A673 (cell line): ENCODE measurements around the gene CROCC2. TPM values are rescaled to one million over a fixed set of nuclear protein-coding genes. Genes with fewer than 3 reads are reported as not detected.

ENCODE experiments used
- BruUV-seq: library from RNA; stranded (reverse); fragments of 400-500 nt; replicated peaks from 2 replicates; lab custom pipeline; 2021; lab: Mats Ljungman, UMichigan
- CTCF ChIA-PET: fragments of 300-600 bp; sonication (Branson Sonifier 250); formaldehyde crosslinking; loops from one replicate; lab custom pipeline; 2022; ENCODE audit warnings: antibody characterized with exemption; lab: Charles Lee
- POLR2A ChIA-PET: fragments of 300-600 bp; sonication (Branson Sonifier 250); formaldehyde crosslinking; loops from one replicate; lab custom pipeline; 2022; ENCODE audit warnings: antibody characterized with exemption; ENCODE audit not compliant: low non-redundant PET; lab: Charles Lee
- DNase-seq: peaks from one replicate; pipeline ENCODE4 v3.0.0-alpha.2; 2015; ENCODE audit warnings: low spot score
- H3K27ac ChIP-seq: fragments of 200-600 bp; sonication (generic); 2 replicates; pipeline ENCODE4 v1.5.1; 2016; ENCODE audit warnings: mixed run types, low read depth, mild to moderate bottlenecking, mixed read lengths, antibody characterized with exemption, low read length; ENCODE audit not compliant: poor library complexity, severe bottlenecking
- H3K27me3 ChIP-seq: fragments of 200-600 bp; sonication (generic); replicated peaks from 2 replicates; pipeline ENCODE4 v1.6.1; 2017; ENCODE audit warnings: mixed run types, low read depth, mild to moderate bottlenecking, mixed read lengths, antibody characterized with exemption, low read length; ENCODE audit not compliant: insufficient read depth, poor library complexity
- H3K36me3 ChIP-seq: fragments of 200-600 bp; sonication (generic); 2 replicates; pipeline ENCODE4 v1.6.1; 2016; ENCODE audit warnings: mixed run types, mild to moderate bottlenecking, mixed read lengths, antibody characterized with exemption, low read length; ENCODE audit not compliant: insufficient read depth, poor library complexity, severe bottlenecking
- H3K4me1 ChIP-seq: fragments of 200-600 bp; sonication (generic); 2 replicates; pipeline ENCODE4 v1.6.1; 2017; ENCODE audit warnings: mixed run types, mild to moderate bottlenecking, mixed read lengths, antibody characterized with exemption, low read length; ENCODE audit not compliant: insufficient read depth, poor library complexity, severe bottlenecking
- H3K4me3 ChIP-seq: fragments of 200-600 bp; sonication (generic); 2 replicates; pipeline ENCODE4 v1.5.1; 2016; ENCODE audit warnings: low read depth, mixed run types, mild to moderate bottlenecking, mixed read lengths, low read length; ENCODE audit not compliant: poor library complexity, severe bottlenecking
- H3K9me3 ChIP-seq: fragments of 200-600 bp; sonication (generic); 2 replicates; pipeline ENCODE4 v1.6.1; 2016; ENCODE audit warnings: mixed run types, low read depth, mild to moderate bottlenecking, mixed read lengths, antibody characterized with exemption, low read length; ENCODE audit not compliant: poor library complexity, severe bottlenecking
- CTCF ChIP-seq: fragments of 300-800, 200-600 bp; sonication (generic); conservative IDR thresholded peaks from 2 replicates; pipeline ENCODE4 v1.5.1; 2017; ENCODE audit warnings: low read depth, mild to moderate bottlenecking, antibody characterized with exemption, low read length, moderate library complexity, mixed read lengths
- EZH2 ChIP-seq: fragments of 200-600 bp; sonication (generic); IDR thresholded peaks from 2 replicates; pipeline ENCODE4 v1.6.1; 2017; ENCODE audit warnings: borderline replicate concordance, low read depth, mild to moderate bottlenecking, mixed read lengths, antibody characterized with exemption, low read length; ENCODE audit not compliant: poor library complexity, severe bottlenecking
- intact Hi-C: fragments of 100-400 bp; cut with micrococcal nuclease; formaldehyde crosslinking; loops from one replicate; pipeline ENCODE4 v1.10.0; 2022; ENCODE audit not compliant: unreplicated experiment
- total RNA-seq: library from RNA; stranded (reverse); gene quantifications from 2 replicates; pipeline ENCODE4 v1.2.3, GENCODE V29; 2021

Gene CROCC2
- total RNA-seq, 1 experiment from 2014 or later: not detected

- no peak for DNase-seq
- H3K9me3 ChIP-seq: no peaks in the 10 kb centered on the region
- no peaks in the 10 kb centered on the region for H3K27me3 ChIP-seq
- H3K27ac ChIP-seq: no peak overlapping the region
- ChIA-PET CTCF (no interaction called here), POLR2A (no interaction called here)
- intact Hi-C loops: no loop called here
- no peak overlapping the region for H3K4me3 ChIP-seq
- H3K4me1 ChIP-seq: no peaks in the 10 kb centered on the region
- no peaks in the 10 kb centered on the region for H3K36me3 ChIP-seq
- TF ChIP-seq EZH2: no peak
- no peak for TF ChIP-seq CTCF
- BruUV-seq: no TSS peak
Observed at GRCh38 chr2:240898731-240899467, 7.2 kb upstream of the CROCC2 start.

- no peak overlapping the region for H3K27ac ChIP-seq
- H3K4me1 ChIP-seq: peaks cover under 1% of the 10 kb centered on the region
- no peaks in the 10 kb centered on the region for H3K36me3 ChIP-seq
- no peak overlapping the region for H3K4me3 ChIP-seq
- CTCF ChIA-PET: no interaction called here
- DNase-seq: no peak
- BruUV-seq: no TSS peak
- POLR2A ChIA-PET: no interaction called here
- TF ChIP-seq CTCF: no peak
- no peak for TF ChIP-seq EZH2
- no peaks in the 10 kb centered on the region for H3K9me3 ChIP-seq
- intact Hi-C loops: no loop called here
- no peaks in the 10 kb centered on the region for H3K27me3 ChIP-seq
Observed at GRCh38 chr2:240899468-240899865, 6.7 kb upstream of the CROCC2 start.

GRCh38 chr2:240900141-240900860 is 5.8 kb upstream of the CROCC2 start:
- Histone ChIP-seq H3K27ac (no peak overlapping the region), H3K4me3 (no peak overlapping the region), H3K4me1 (peaks cover 9% of the 10 kb centered on the region), H3K27me3 (no peaks in the 10 kb centered on the region), H3K9me3 (no peaks in the 10 kb centered on the region), H3K36me3 (no peaks in the 10 kb centered on the region)
- DNase-seq: no peak
- ChIA-PET CTCF (no interaction called here), POLR2A (no interaction called here)
- intact Hi-C loops: no loop called here
- TF ChIP-seq CTCF (no peak), EZH2 (no peak)
- no TSS peak for BruUV-seq
